ENCODE data around the gene PLEKHG1.
A peak's percentile ranks its signal among the peaks of the same experiment; 100 is the strongest.

The PLEKHG1 gene

DNA sequence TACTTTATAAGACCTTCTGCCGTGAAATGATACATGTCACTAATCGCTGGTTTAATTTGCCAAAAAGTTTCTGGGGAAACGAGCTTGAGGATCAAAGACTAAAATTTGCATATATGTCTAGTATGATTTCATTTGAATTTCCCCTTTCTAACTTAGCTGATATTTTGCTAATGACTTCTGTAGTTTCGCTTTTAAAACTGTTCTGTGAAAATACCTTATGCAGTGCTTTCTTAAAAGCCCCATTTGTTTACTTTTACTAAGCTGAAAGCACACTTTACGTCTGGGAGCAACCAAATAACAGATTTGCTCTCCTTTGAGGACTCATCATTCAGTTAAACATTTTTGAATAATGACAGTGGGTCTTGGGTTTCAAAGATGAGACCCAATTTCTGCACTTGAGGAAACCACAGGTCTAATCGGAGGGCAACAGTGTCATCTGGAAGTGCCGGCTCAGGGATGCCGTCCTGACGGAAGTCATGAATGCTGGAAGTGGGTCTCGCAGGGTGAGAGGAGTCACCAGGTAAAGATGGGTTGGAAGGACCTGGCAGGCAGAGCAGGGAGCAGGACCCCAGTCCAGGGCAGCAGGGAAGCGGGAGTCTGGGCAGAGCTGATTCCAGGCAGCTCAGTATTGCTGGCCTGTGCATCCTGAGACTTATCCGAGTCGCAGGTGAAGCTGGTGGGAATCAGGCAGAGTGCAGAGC, 33.2 kb downstream of the PLEKHG1 start:
- TF ChIP-seq ZNF274 (IDR thresholded peaks at IDR 0.05; ENCODE audit: low read depth, low read length): no peak
- peak overlapping the region; percentile 63 for H3K4me3 ChIP-seq (ENCODE audit: low read length)

DNA sequence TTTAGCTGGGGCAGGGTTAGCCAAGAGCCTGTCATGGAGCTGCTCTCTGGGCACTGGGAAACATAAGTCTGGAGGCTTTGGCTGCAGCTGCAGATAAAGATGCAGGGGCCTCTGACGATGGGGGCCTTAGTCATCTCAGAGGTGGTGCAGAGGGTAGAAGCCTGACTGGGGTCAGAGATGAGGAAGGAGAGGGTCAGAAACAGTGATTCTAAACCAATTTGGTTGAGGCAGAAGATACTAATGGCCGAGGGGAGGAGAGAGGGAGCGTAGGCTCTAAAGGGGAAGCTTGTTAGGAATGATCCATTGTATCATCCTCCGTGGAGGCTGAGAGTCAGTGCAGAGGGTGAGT, 33.8 kb downstream of the PLEKHG1 start:
- peak overlapping the region; percentile 63; the same call in 1 of the 2 replicates for H3K4me3 ChIP-seq (ENCODE audit: low read length)
- TF ChIP-seq ZNF274 (IDR thresholded peaks at IDR 0.05; ENCODE audit: low read depth, low read length): no peak

DNA sequence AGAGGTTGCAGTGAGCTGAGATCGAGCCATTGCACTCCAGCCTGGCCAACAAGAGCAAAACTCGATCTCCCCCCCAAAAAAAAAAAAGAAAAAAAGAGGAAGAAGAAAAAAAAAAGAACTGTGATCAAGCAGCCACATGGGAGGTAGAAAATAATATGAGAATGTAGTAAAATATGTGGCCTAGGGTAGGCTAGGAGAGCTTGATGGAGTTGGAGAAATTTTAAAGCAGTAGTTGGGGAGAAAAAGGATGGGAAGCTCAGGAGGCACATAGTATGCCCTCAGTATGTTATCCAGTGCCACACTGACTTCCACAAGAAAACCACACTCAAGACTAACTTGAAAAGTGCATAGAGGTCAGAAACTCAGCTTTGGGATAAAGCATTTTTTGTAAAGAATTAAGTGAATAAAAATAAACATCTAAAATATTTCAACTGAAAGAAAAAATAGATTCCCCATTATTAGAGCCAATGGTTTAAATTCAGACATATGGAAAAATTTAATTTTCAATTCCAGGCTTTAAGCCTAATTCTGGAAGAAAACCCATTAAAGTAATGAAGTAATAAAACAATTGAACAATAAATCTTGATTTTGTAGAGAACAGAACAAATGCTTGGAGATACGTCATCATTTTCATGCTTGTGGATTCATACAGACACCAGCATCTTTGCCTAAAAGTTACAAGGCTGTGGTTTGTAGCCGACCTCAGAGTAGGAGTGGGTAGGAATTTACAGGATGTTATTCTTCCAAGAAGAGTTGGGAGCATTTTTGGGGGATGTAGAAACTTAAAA, 34.7 kb downstream of the PLEKHG1 start:
- TF ChIP-seq ZNF274 (IDR thresholded peaks at IDR 0.05; ENCODE audit: low read depth, low read length): no peak
- peak overlapping the region; percentile 63 for H3K4me3 ChIP-seq (ENCODE audit: low read length)

DNA sequence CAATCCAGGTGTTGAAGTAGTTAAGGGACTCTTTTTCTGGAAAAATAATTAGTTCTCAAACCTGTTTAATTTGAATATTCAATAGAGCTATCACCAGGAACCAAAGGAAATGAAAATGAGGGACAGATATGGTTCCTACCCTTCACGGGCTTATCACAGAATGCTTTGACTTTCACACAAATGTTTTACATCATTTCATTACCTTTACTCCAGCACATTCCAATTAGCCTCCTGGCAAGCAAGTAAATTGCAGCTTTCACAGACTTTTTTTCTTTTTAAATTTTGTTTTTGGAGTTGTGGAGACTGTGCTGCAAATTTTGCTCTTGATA, 35.2 kb downstream of the PLEKHG1 start:
- peak overlapping the region; percentile 17; the same call in 1 of the 2 replicates for H3K4me3 ChIP-seq (ENCODE audit: low read length)
- TF ChIP-seq ZNF274 (IDR thresholded peaks at IDR 0.05; ENCODE audit: low read depth, low read length): no peak

DNA sequence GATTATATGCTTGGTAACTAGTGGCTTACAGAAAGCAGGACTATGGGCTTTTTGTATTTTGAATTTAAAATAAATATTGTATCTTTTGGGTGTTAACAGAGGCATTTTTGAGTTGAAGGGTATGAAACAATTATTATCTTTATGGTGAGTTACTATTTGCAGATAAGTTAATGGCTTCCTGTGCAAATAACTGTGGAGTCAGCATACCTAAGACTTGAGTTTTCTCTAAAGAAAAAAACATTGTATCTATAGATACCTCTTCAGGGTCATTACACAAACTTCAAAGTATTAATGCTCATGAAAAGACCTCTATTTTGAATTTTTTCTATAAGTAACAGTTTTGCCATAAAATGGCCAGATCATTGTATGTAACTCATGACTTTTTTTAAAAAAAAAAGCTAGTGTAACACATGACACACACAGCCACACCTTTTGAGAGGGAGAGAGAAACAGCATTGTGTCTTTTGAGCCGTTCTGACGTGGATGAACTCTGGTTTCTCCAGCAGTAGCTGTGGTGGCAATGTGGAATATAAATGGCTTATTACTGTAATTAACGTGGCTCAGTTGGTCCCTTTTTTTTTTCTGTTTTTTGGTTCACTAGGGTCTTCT, 36.3 kb downstream of the PLEKHG1 start:
- no peak overlapping the region for H3K4me3 ChIP-seq (ENCODE audit: low read length)
- TF ChIP-seq ZNF274 (IDR thresholded peaks at IDR 0.05; ENCODE audit: low read depth, low read length): no peak

DNA sequence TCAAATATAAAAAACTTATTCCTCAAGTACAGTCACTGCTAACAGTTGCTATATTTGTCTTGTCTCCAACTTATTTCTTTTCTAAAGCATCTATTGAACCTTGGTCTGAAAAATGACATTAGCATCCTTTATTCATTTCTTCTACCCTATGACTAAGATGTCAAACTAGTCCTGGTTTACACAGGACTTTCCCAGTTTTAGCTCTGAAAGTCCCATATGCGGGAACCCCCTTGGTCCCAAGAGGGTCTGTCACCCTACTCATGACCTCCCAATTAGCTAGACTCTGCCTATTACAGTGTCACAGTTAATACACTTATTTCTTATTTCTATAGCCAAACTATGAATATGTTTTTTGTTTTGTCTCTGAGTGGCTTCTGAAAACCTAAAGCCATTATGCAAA, 37.1 kb downstream of the PLEKHG1 start:
- H3K4me3 ChIP-seq (ENCODE audit: low read length): no peak overlapping the region
- no peak for TF ChIP-seq ZNF274 (IDR thresholded peaks at IDR 0.05; ENCODE audit: low read depth, low read length)

DNA sequence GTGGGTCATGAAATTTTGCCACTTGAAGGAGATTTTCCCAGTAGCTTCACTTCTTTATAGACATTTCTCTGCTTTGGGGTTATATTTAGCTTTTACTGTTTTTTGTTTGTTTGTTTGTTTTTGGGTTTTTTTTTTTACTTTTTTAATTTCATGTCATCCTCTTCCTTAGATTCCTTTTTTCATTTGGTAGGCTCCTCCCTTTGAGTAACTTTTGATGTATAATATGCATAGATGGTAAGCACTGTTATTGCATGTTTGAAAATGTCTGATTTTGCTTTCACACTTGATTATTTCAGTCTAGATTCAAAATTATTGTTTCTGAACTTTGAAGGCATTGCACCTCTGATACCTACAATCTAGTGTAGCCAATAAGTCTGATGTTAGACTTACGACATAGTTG, 37.6 kb downstream of the PLEKHG1 start:
- no peak for TF ChIP-seq ZNF274 (IDR thresholded peaks at IDR 0.05; ENCODE audit: low read depth, low read length)
- H3K4me3 ChIP-seq (ENCODE audit: low read length): no peak overlapping the region

DNA sequence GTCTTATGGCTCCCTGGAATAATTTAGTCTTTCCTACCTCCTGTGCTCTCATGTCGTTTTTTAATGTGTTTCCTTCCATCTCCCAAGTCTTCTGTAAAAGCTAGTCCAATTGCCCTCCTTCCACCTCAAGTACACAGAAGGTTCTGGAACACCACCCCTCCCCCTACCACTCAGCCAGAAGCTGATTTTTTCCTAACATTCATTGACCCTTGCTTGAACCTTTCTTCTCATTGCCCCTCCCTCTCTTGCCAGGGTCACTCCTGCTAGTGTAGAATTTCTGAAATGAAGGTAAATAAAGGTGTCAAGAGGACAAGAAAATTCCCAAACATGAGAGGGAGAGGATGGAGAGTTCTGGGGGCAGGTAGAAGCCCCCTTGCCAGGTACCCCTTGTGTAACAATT, 38.6 kb downstream of the PLEKHG1 start:
- H3K4me3 ChIP-seq (ENCODE audit: low read length): no peak overlapping the region
- no peak for TF ChIP-seq ZNF274 (IDR thresholded peaks at IDR 0.05; ENCODE audit: low read depth, low read length)

DNA sequence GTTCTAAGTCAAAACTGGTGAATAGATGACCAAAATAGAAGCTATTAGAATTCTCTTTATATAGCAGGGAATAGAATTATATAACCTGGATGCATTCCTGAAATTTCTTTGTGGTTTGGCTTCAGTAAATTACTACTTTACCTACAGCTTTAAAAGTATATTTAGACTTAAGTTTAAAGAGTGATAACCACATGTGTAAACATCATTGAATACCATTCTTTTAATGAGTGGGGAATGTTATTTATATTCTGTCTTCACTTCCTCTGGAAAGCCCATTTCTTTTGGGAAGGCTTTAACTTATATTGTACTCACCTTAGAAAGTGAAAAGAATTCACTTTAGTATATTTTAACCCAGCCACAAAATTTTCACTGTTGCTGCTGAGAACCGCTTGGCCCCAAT, 39.1 kb downstream of the PLEKHG1 start:
- H3K4me3 ChIP-seq (ENCODE audit: low read length): no peak overlapping the region
- TF ChIP-seq ZNF274 (IDR thresholded peaks at IDR 0.05; ENCODE audit: low read depth, low read length): no peak

DNA sequence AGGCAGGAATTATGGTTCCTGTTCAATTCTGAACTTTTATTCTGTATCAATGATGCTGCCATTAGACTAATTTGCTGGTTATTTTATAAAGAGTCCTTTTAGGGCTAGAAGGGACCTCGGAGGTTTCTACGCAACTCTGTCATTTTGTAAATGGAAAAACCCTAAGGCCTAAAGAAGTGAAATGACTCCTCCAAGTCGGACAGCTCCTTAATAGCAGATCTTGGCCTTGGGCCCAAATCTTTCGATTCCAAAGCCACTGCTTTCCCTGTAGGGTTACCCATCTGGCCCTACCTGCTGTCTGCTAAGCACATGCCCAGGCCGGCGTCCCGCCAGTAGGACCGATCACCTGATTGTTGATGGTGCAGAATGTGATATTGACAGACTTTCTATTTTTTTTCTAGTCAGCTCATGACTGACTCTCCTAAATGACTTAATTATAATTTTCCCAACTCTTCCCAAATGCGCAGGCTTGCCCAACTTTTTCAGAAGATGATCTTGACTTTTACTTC, 40.2 kb downstream of the PLEKHG1 start:
- no peak overlapping the region for H3K4me3 ChIP-seq (ENCODE audit: low read length)

DNA sequence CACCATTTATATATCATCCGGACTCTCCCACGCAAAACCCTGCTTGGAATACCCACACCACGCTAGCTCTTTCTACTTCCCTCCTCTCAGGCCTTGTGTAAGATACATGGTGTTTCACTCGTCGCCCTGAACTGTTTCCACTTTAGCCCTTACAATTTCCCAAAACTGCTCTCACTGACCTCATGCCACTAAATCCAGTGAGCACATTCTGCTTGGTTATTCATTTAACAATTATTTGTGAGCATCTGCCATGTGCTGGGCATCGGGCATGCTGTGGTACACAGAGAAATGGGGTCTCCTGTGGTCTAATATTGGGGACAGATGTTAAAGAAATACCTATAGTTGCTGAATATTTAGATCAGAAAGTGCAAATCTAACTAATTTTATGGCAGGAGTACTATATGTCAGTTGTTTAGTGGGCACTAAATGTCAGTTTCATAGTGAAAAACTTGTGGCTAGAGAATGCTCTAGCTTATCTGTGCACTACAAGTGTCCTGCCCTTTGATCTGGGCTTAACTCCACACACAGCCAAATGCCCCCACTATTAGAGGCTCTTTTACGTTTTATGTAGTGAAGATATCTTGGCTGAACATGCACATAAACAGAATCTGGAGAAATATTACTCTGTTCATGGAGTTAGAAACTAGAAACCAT, 41.0 kb downstream of the PLEKHG1 start:
- H3K4me3 ChIP-seq (ENCODE audit: low read length): peak overlapping the region; percentile 23; the same call in 1 of the 2 replicates
- no peak for TF ChIP-seq ZNF274 (IDR thresholded peaks at IDR 0.05; ENCODE audit: low read depth, low read length)

More for the DNA sequence above, 40.2 kb downstream of the PLEKHG1 start:
- TF ChIP-seq ZNF274 (IDR thresholded peaks at IDR 0.05; ENCODE audit: low read depth, low read length): no peak

DNA sequence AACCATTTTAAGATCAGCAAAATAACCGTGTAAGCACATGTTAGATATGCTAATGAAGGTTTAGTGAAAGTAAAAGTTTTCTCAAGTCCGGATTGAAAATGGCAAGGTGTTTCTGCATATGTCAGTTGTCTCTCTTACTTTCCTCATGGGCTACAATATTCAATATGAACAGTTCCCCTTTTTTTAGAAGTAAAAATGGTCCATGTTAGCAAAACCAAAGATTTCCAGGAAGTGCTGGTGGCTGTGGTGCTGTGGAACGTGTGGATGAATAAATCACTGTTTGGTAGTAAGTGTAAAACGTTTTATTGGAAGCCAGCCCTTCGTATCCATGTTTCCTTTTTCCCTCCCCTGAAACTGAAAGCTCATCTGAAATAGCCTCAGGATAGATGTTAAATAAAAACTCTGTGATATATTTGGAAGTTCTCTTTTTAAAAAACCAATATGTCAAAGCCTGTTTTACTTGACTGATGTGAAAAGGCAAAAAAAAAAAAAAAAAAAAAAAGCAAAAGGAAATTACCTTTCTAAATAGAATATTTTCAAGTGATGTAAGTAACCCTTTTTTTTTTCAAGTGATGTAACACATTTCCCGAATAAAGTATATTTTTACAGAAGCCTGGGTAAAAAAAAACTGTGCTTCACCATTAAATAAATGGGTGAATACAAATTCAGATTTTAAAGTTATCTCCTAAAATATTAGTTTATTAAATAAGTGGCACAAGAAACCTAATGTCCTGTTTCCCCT, 41.9 kb downstream of the PLEKHG1 start:
- no peak overlapping the region; the same call in 1 of the 2 replicates for H3K4me3 ChIP-seq (ENCODE audit: low read length)
- TF ChIP-seq ZNF274 (IDR thresholded peaks at IDR 0.05; ENCODE audit: low read depth, low read length): no peak

DNA sequence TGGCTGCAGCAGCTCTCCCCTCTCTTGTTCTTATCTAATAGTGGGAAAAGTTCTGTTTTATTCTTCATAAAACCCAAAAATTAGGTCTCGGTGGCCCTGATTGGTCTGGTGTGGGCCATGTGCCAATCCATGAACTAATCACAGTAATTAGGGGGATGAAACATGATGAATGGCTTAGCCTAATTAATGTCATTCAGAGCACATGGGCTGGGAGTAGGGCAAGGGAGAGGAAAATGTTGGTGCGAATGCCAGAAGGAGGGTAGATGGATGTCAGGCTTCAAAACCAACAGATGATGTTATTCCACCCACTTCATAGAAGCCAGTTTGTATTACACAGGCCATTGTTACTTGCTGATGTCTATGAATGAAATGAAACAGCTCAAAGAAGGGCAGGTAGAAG, 46.5 kb downstream of the PLEKHG1 start:
- TF ChIP-seq ZNF274 (IDR thresholded peaks at IDR 0.05; ENCODE audit: low read depth, low read length): no peak
- no peak overlapping the region for H3K4me3 ChIP-seq (ENCODE audit: low read length)

DNA sequence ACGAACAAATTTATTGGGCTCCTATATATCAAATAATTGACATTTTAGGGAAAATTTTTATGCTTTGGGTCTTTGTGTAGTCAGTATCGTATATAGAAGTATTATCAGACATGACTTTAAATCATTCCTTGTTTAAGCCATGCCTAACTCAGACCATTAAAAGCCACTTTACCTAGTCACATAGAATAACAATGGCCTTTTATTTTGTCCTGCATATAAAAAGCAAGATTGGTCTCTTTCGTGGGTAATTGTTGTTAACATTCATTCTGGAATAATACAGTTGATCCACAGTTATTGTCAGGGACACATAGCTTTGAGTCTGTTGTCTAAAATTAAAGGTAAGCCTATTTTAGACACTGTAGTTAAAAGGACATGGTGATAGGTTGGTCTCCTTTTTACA, 47.4 kb downstream of the PLEKHG1 start:
- TF ChIP-seq ZNF274 (IDR thresholded peaks at IDR 0.05; ENCODE audit: low read depth, low read length): no peak
- H3K4me3 ChIP-seq (ENCODE audit: low read length): no peak overlapping the region

All from GM08714 (cell line).